CD14-positive monocyte (primary cell): ENCODE measurements around the gene ARHGAP18. TPM values are rescaled to one million over a fixed set of nuclear protein-coding genes. Genes with fewer than 3 reads are reported as not detected.

Source experiments
- DNase-seq, 3 donors: peaks; one replicate each; pipeline ENCODE4 v3.0.0-alpha.2; 2011 to 2022
- H2AFZ ChIP-seq: 2 replicates; pipeline ENCODE4 v1.6.0; 2012; ENCODE audit warnings: mild to moderate bottlenecking, low read depth, low read length, inconsistent platforms; ENCODE audit not compliant: insufficient read depth, poor library complexity, severe bottlenecking
- H3K27ac ChIP-seq, 2 donors: 1 replicate in 1 of 2; 2 replicates in 1 of 2; pipeline ENCODE4 v1.5.1; 2012 to 2013; ENCODE audit warnings: low read length in 2 of 2, control low read depth in 1 of 2, inconsistent platforms in 1 of 2, low read depth in 1 of 2, mild to moderate bottlenecking in 1 of 2
- H3K27me3 ChIP-seq, 2 donors: one replicate each; pipeline versions ENCODE4 v1.6.0 to v1.6.1; 2011 to 2013; ENCODE audit warnings: low read length in 2 of 2; ENCODE audit not compliant: control insufficient read depth in 2 of 2, insufficient read depth in 2 of 2
- H3K36me3 ChIP-seq, 2 donors: replicated peaks in 1 of 2; 1 replicate in 1 of 2; 2 replicates in 1 of 2; pipeline versions ENCODE4 v1.5.1 to v1.6.1; 2012 to 2013; ENCODE audit warnings: low read length in 2 of 2, control low read depth in 1 of 2, inconsistent platforms in 1 of 2, mild to moderate bottlenecking in 1 of 2; ENCODE audit not compliant: insufficient read depth in 2 of 2, control insufficient read depth in 1 of 2
- H3K4me1 ChIP-seq, 2 donors: 1 replicate in 1 of 2; 2 replicates in 1 of 2; pipeline versions ENCODE4 v1.5.1 to v1.6.1; 2012 to 2013; ENCODE audit warnings: low read length in 2 of 2, control low read depth in 1 of 2, inconsistent platforms in 1 of 2, mild to moderate bottlenecking in 1 of 2, moderate library complexity in 1 of 2; ENCODE audit not compliant: insufficient read depth in 2 of 2, control insufficient read depth in 1 of 2
- H3K4me2 ChIP-seq: replicated peaks from 2 replicates; pipeline ENCODE3; 2012; ENCODE audit warnings: low read length, moderate library complexity, mild to moderate bottlenecking; ENCODE audit not compliant: poor library complexity, severe bottlenecking; ENCODE audit errors: extremely low read depth
- H3K4me3 ChIP-seq, 3 experiments: fragments of 200-600 bp in 1 of 3; sonication (generic) in 1 of 3; replicated peaks in 1 of 3; 1 replicate in 2 of 3; 2 replicates in 1 of 3; pipeline ENCODE4 v1.5.1; 2011 to 2013; ENCODE audit warnings: low read length in 3 of 3, mild to moderate bottlenecking in 3 of 3, control low read depth in 2 of 3, low read depth in 2 of 3, inconsistent platforms in 1 of 3, moderate library complexity in 1 of 3
- H3K79me2 ChIP-seq: 2 replicates; pipeline ENCODE4 v1.6.0; 2012; ENCODE audit warnings: mild to moderate bottlenecking, control low read depth, inconsistent platforms, low read length, moderate library complexity; ENCODE audit not compliant: insufficient read depth
- H3K9ac ChIP-seq: 2 replicates; pipeline ENCODE4 v1.6.0; 2017; ENCODE audit warnings: low read length, mild to moderate bottlenecking; ENCODE audit not compliant: insufficient read depth, poor library complexity, severe bottlenecking
- H3K9me3 ChIP-seq, 2 donors: replicated peaks in 1 of 2; 1 replicate in 1 of 2; 2 replicates in 1 of 2; pipeline versions ENCODE4 v1.5.1 to v1.6.1; 2012 to 2013; ENCODE audit warnings: low read length in 2 of 2, control low read depth in 1 of 2; ENCODE audit not compliant: control insufficient read depth in 1 of 2, insufficient read depth in 1 of 2
- H4K20me1 ChIP-seq: 2 replicates; pipeline ENCODE4 v1.6.0; 2012; ENCODE audit warnings: mild to moderate bottlenecking, low read length, control low read depth, moderate library complexity; ENCODE audit not compliant: insufficient read depth
- H3K27ac Mint-ChIP-seq, 7 donors: one replicate each; pipeline ENCODE4 v1.8.0; 2020; ENCODE audit warnings: mild to moderate bottlenecking in 7 of 7, mixed read lengths in 7 of 7, moderate library complexity in 6 of 7, inconsistent platforms in 2 of 7
- H3K27me3 Mint-ChIP-seq, 3 donors: one replicate each; pipeline ENCODE4 v1.8.0; 2021 to 2022; ENCODE audit warnings: low read depth in 3 of 3, mild to moderate bottlenecking in 3 of 3, mixed read lengths in 3 of 3, moderate library complexity in 3 of 3, inconsistent platforms in 1 of 3
- H3K36me3 Mint-ChIP-seq, 2 donors: one replicate each; pipeline ENCODE4 v1.8.0; 2020; ENCODE audit warnings: mixed read lengths in 2 of 2, inconsistent platforms in 1 of 2, mild to moderate bottlenecking in 1 of 2
- H3K4me1 Mint-ChIP-seq: one replicate; pipeline ENCODE4 v1.8.0; 2020; ENCODE audit warnings: mild to moderate bottlenecking, mixed read lengths
- H3K4me3 Mint-ChIP-seq, 2 donors: one replicate each; pipeline ENCODE4 v1.8.0; 2020; ENCODE audit warnings: mild to moderate bottlenecking in 2 of 2, mixed read lengths in 2 of 2, moderate library complexity in 1 of 2
- H3K9me3 Mint-ChIP-seq, 7 donors: one replicate each; pipeline ENCODE4 v1.8.0; 2020 to 2022; ENCODE audit warnings: mixed read lengths in 7 of 7, mild to moderate bottlenecking in 6 of 7, moderate library complexity in 6 of 7, inconsistent platforms in 2 of 7
- WGBS: methylation state at CpG from one replicate; pipeline ENCODE4 v1.1.5; 2013; ENCODE audit warnings: missing lambda C conversion rate; ENCODE audit not compliant: insufficient coverage; 5-methylcytosine and 5-hydroxymethylcytosine counted together
- intact Hi-C, 2 donors: fragments of 100-400 bp; cut with micrococcal nuclease; formaldehyde crosslinking; loops; one replicate each; pipeline versions ENCODE4 v1.15.0 to v1.15.1; 2023
- polyA plus RNA-seq, 3 donors: library from polyadenylated mRNA; depleted of rRNA in 1 of 3; unstranded in 2 of 3; stranded (reverse) in 1 of 3; fragments of 300-500 nt in 2 of 3; fragments of >200 nt in 1 of 3; fragmentation: Illumina TruSeq in 2 of 3; gene quantifications; 1 replicate in 2 of 3; 2 replicates in 1 of 3; pipeline ENCODE4 v1.2.3, GENCODE V29; 2012 to 2021
- TF ChIP-seq, protein P1 (sequence below): fragments of 200-600 bp; IDR thresholded peaks from one replicate; pipeline ENCODE4 v1.8.0; 2022; ENCODE audit warnings: antibody characterized with exemption, mild to moderate bottlenecking

The ARHGAP18 gene
- polyA plus RNA-seq, 3 donors = 3.7 to 5.6 (median 3.8) TPM

DNA sequence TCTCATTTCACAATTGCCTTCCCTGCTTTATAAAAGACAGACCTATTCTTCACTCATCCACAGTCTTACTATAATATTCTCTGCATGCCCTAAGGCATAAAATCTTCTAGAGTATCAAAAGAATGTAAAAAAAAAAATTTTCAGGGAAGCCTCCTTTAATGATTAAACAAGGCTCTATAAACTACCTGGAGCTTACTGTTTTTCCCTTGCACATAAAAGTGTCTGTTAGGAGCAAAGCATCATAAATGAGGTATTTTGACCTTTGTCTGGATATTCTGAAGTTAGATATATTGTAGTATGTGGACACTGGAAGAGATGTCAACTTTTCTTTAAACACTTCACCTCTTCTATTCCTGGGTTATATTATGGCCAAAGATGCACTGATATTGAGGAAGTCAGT is 97.5 kb downstream of the ARHGAP18 start:
- no peak overlapping the region for H3K27ac Mint-ChIP-seq
- Histone ChIP-seq H4K20me1 (no peaks in the 10 kb centered on the region), H3K9me3 (no peaks in the 10 kb centered on the region), H2AFZ (no peak overlapping the region), H3K4me2 (no peak overlapping the region), H3K9ac (no peak overlapping the region), H3K27ac (no peak overlapping the region), H3K4me1 (no peaks in the 10 kb centered on the region), H3K4me3 (no peak overlapping the region), H3K36me3 (peaks cover 5 to 44% of the 10 kb centered on the region in 2 donors), H3K79me2 (no peaks in the 10 kb centered on the region), H3K27me3 (no peaks in the 10 kb centered on the region)
- no peak for DNase-seq
- TF ChIP-seq, protein P1, sequence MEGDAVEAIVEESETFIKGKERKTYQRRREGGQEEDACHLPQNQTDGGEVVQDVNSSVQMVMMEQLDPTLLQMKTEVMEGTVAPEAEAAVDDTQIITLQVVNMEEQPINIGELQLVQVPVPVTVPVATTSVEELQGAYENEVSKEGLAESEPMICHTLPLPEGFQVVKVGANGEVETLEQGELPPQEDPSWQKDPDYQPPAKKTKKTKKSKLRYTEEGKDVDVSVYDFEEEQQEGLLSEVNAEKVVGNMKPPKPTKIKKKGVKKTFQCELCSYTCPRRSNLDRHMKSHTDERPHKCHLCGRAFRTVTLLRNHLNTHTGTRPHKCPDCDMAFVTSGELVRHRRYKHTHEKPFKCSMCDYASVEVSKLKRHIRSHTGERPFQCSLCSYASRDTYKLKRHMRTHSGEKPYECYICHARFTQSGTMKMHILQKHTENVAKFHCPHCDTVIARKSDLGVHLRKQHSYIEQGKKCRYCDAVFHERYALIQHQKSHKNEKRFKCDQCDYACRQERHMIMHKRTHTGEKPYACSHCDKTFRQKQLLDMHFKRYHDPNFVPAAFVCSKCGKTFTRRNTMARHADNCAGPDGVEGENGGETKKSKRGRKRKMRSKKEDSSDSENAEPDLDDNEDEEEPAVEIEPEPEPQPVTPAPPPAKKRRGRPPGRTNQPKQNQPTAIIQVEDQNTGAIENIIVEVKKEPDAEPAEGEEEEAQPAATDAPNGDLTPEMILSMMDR = no peak
- H3K9me3 Mint-ChIP-seq = no peaks in the 10 kb centered on the region
- no peaks in the 10 kb centered on the region for H3K4me1 Mint-ChIP-seq
- no peaks in the 10 kb centered on the region for H3K27me3 Mint-ChIP-seq
- intact Hi-C loops = loop anchor here in 1 of 2 donors (10.0 kb wide), 1 partner anchor 52 kb away; no protein-coding TSS in a partner anchor
- H3K36me3 Mint-ChIP-seq = peaks cover 32 to 51% of the 10 kb centered on the region in 2 donors
- no peak overlapping the region for H3K4me3 Mint-ChIP-seq

DNA sequence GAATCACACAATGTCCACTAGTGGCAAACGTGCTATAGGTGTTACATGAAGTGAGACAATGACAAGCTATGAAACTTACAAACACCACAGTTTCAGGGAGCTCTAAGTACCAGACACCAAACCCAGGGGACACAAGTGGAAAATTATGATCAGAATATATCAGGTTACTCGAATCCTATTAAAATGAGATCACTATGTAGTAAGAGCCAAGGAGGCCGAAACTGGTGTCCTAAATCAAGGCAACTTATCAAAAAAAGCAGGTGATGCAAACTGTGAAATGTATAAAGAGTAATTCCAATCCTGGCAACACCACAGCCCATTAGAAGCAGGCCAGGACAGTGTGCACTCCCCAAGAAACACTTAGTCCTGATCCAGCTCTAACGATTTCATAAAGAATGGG is 100.3 kb downstream of the ARHGAP18 start:
- H3K4me1 Mint-ChIP-seq = peaks cover 4% of the 10 kb centered on the region
- peaks cover 30 to 51% of the 10 kb centered on the region in 2 donors for H3K36me3 Mint-ChIP-seq
- no peaks in the 10 kb centered on the region for H3K9me3 Mint-ChIP-seq
- H3K4me2 ChIP-seq = no peak overlapping the region
- H3K4me3 ChIP-seq = no peak overlapping the region
- H2AFZ ChIP-seq = no peak overlapping the region
- H3K9me3 ChIP-seq = no peaks in the 10 kb centered on the region
- intact Hi-C loops = loop anchor here in 1 of 2 donors (10.0 kb wide), 1 partner anchor 55 kb away; no protein-coding TSS in a partner anchor
- H3K27me3 Mint-ChIP-seq = no peaks in the 10 kb centered on the region
- WGBS = no CpG with 5 or more reads among the region's 4 CpGs
- no peaks in the 10 kb centered on the region for H3K79me2 ChIP-seq
- H3K36me3 ChIP-seq = peaks cover 5 to 47% of the 10 kb centered on the region in 2 donors
- H3K27ac ChIP-seq = no peak overlapping the region
- H4K20me1 ChIP-seq = no peaks in the 10 kb centered on the region
- H3K27me3 ChIP-seq = no peaks in the 10 kb centered on the region
- H3K27ac Mint-ChIP-seq = no peak overlapping the region
- TF ChIP-seq, protein P1 = no peak
- no peak overlapping the region for H3K4me3 Mint-ChIP-seq
- H3K9ac ChIP-seq = no peak overlapping the region
- no peaks in the 10 kb centered on the region for H3K4me1 ChIP-seq
- no peak for DNase-seq
